ENCODE data around the gene RPS5. TPM values are rescaled to one million over a fixed set of nuclear protein-coding genes. Genes with fewer than 3 reads are reported as not detected.

RPS5 gene
- total RNA-seq, 1 experiment from 2014 or later: 1,400 TPM

DNA sequence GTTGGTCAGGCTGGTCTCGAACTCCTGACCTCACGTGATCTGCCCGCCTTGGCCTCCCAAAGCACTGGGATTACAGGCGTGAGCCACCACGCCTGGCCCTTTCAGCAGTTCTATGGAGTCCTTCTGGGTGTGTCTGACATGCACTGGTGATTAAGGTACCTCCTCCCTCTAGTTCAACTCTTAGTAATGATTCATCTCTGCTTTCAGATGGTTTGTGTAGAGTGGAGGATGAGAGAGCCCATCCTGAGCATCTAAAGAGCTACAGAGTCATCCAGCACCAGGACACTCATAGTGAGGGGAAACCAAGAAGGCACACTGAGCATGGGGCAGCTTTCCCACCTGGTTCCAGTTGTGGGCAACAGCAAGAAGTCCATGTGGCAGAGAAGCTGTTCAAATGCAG is 29.5 kb downstream of the RPS5 start:
- Histone ChIP-seq H2AK5ac (ENCODE audit: insufficient read length, low read length) (no peak overlapping the region), H3K56ac (ENCODE audit: insufficient read length, low read depth, low read length) (no peak overlapping the region), H3K79me1 (ENCODE audit: insufficient read depth, low read depth, low read length, poor library complexity, severe bottlenecking) (no peaks in the 10 kb centered on the region), H4K20me1 (ENCODE audit: control insufficient read depth, insufficient read depth, insufficient read length) (no peaks in the 10 kb centered on the region), H3K4ac (ENCODE audit: low read depth, low read length) (no peak overlapping the region), H3K79me2 (ENCODE audit: insufficient read depth, low read length) (no peaks in the 10 kb centered on the region), H3K9ac (ENCODE audit: extremely low read depth, insufficient read length, low read length) (no peak overlapping the region), H2BK120ac (ENCODE audit: low read depth, low read length, poor library complexity, severe bottlenecking) (no peak overlapping the region), H4K91ac (ENCODE audit: insufficient read length, low read depth, low read length) (no peak overlapping the region), H2AFZ (ENCODE audit: low read length) (no peak overlapping the region), H3K27ac (ENCODE audit: insufficient read length, low read depth, low read length) (no peak overlapping the region), H4K5ac (ENCODE audit: insufficient read length, low read depth, low read length) (no peak overlapping the region), H3K18ac (ENCODE audit: insufficient read length, low read depth, low read length) (no peak overlapping the region), H2BK12ac (ENCODE audit: insufficient read length, low read depth, low read length) (no peak overlapping the region), H3K27me3 (ENCODE audit: insufficient read depth, low read length) (no peaks in the 10 kb centered on the region), H3T11ph (ENCODE audit: low read length) (no peak overlapping the region), H3K14ac (ENCODE audit: insufficient read depth, low read length) (no peak overlapping the region), H3K23me2 (ENCODE audit: insufficient read length, low read depth, low read length, poor library complexity, severe bottlenecking) (no peaks in the 10 kb centered on the region), H3K9me3 (ENCODE audit: control insufficient read depth, low read depth, low read length) (no peaks in the 10 kb centered on the region), H2BK15ac (ENCODE audit: low read depth, low read length) (no peak overlapping the region), H3K23ac (ENCODE audit: insufficient read length, low read depth, low read length) (no peak overlapping the region), H3K4me2 (ENCODE audit: insufficient read depth, insufficient read length, low read length) (no peak overlapping the region), H2BK5ac (ENCODE audit: insufficient read length, low read length) (no peak overlapping the region), H3K4me1 (ENCODE audit: insufficient read depth, low read length) (no peaks in the 10 kb centered on the region), H2BK20ac (ENCODE audit: low read depth, low read length, poor library complexity, severe bottlenecking) (no peak overlapping the region), H4K8ac (replicated peaks; ENCODE audit: insufficient read length, low read depth, low read length) (no peak overlapping the region)
- Mint-ChIP-seq H3K4me3 (no peak overlapping the region), H3K27me3 (ENCODE audit: low read depth) (no peaks in the 10 kb centered on the region), H3K9me3 (peaks cover 0 to 8% of the 10 kb centered on the region in 2 experiments; a peak in 3 of 5 replicates), H3K4me1 (no peaks in the 10 kb centered on the region), H3K36me3 (ENCODE audit: insufficient read depth in 1 of 3, low read depth in 3 of 3) (peaks cover 16 to 20% (median 17%) of the 10 kb centered on the region in 3 experiments), H3K27ac (no peak overlapping the region)
- DNase-seq: no peak
- no CpG with 5 or more reads among the region's 5 CpGs for WGBS (ENCODE audit: extremely low coverage, insufficient read length, low lambda C conversion rate)
- TF ChIP-seq CTCF (conservative IDR thresholded peaks at IDR 0.05): no peak

All from H9 (cell line).